Smooth muscle cell of the brain vasculature (primary cell): ENCODE measurements around the gene TEFM.
"Not testable (repeated sequence)": the region's sequence is repeated elsewhere in the genome, so short reads cannot be mapped to it uniquely, and the experiment has no call there.

Experiments
- DNase-seq: peaks from one replicate; pipeline ENCODE4 v3.0.0-alpha.2; 2012; ENCODE audit warnings: low read depth, low spot score

TEFM gene

GRCh38 chr17:30906101-30906911 is at the start of gene TEFM:
Gene TEFM (minus strand): TSS chr17:30906238. CDS start chr17:30906198, 40 bp downstream.
- DNase-seq, result peak; percentile 82

GRCh38 chr17:30954046-30954830 is 48.2 kb upstream of the TEFM start:
- DNase-seq, result no peak

- no peak for DNase-seq
Measured at GRCh38 chr17:30952638-30953393, 46.8 kb upstream of the TEFM start.

GRCh38 chr17:30950669-30951399 is 44.8 kb upstream of the TEFM start:
- DNase-seq, result no peak

GRCh38 chr17:30950189-30950588 is 44.2 kb upstream of the TEFM start:
- no peak for DNase-seq

GRCh38 chr17:30947796-30948195 is 41.8 kb upstream of the TEFM start:
- DNase-seq, result no peak

- DNase-seq, result no peak
Measured at GRCh38 chr17:30942308-30943079, 36.5 kb upstream of the TEFM start.

- DNase-seq, result no peak
Measured at GRCh38 chr17:30939051-30939689, 33.1 kb upstream of the TEFM start.

GRCh38 chr17:30933966-30934365 is 27.9 kb upstream of the TEFM start:
- no peak for DNase-seq

- DNase-seq, result not testable (repeated sequence)
Measured at GRCh38 chr17:30931582-30931981, 25.5 kb upstream of the TEFM start.

GRCh38 chr17:30930495-30930894 is 24.5 kb upstream of the TEFM start:
- DNase-seq, result no peak

GRCh38 chr17:30929861-30930260 is 23.8 kb upstream of the TEFM start:
- not testable (repeated sequence) for DNase-seq

- DNase-seq, result no peak
Measured at GRCh38 chr17:30929081-30929633, 23.1 kb upstream of the TEFM start.

- no peak for DNase-seq
Measured at GRCh38 chr17:30928584-30928983, 22.5 kb upstream of the TEFM start.

- no peak for DNase-seq
Measured at GRCh38 chr17:30927756-30928155, 21.7 kb upstream of the TEFM start.

GRCh38 chr17:30926516-30926915 is 20.5 kb upstream of the TEFM start:
- no peak for DNase-seq

GRCh38 chr17:30924341-30924740 is 18.3 kb upstream of the TEFM start:
- DNase-seq, result no peak

GRCh38 chr17:30922235-30923030 is 16.4 kb upstream of the TEFM start:
- no peak for DNase-seq
